Stimulated activated CD4-positive, alpha-beta T cell treated with anti-CD3 and anti-CD28 coated beads, Interleukin-2, amount 100 ng/mL, for 48 hours (primary cell): ENCODE data around the gene TSHZ2.

ENCODE experiments used
- DNase-seq, 2 donors: peaks; one replicate each; pipeline ENCODE4 v3.0.0-alpha.2; 2020

Gene TSHZ2

DNA sequence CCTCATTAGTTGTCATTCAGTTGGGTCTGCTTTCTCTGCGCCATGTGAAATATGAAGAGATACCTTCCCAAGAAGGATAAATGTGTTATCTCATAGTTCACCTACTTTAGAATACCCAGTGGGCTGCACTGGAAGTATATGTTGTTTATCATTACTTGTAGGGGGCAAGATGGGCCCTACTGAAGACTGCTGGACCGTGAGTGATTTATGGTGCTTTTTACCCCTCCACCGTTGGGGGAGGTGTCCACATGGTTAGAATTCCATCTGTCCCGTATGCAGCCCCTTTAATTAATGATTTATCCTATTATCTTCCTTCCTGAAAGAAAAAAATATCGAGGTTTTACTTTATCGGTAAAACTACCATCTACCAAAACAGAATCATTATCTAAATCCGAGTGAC, 97.0 kb downstream of the TSHZ2 start:
- DNase-seq = no peak

- DNase-seq = no peak
These were observed 98.1 kb downstream of the TSHZ2 start for GRCh38 chr20:53070224-53070623.

- peak in 1 of 2 donors; percentile 23 for DNase-seq
These were observed 98.7 kb downstream of the TSHZ2 start for GRCh38 chr20:53070706-53071392.

- DNase-seq = peak in 1 of 2 donors; percentile 19
These were observed 99.7 kb downstream of the TSHZ2 start for GRCh38 chr20:53071833-53072232.

DNA sequence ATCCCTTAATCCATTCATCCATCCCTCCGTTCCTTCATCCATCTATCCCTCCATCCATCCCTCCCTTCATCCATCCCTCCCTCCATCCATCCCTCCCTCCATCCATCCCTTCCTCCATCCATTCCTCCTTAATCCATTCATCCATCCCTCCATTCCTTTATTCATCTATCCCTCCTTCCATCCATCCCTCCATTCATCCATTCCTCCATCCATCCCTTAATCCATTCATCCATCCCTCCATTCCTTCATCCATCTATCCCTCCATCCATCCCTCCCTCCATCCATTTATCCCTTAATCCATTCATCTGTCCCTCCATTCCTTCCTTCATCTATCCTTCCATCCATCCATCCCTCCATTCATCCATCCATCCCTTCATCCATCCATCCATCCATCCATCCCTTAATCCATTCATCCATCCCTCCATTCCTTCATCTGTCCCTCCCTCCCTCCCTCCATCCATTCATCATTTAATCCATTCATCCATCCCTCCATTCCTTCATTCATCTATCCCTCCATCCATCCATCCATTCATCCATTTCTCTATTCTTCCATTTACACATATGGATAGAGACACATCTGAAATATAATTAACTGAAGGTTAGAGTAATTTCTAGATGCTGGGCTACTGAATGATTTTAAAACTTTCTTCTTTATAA, 100.9 kb downstream of the TSHZ2 start:
- no peak for DNase-seq

GRCh38 chr20:53073636-53074415, 101.7 kb downstream of the TSHZ2 start:
- no peak for DNase-seq

DNA sequence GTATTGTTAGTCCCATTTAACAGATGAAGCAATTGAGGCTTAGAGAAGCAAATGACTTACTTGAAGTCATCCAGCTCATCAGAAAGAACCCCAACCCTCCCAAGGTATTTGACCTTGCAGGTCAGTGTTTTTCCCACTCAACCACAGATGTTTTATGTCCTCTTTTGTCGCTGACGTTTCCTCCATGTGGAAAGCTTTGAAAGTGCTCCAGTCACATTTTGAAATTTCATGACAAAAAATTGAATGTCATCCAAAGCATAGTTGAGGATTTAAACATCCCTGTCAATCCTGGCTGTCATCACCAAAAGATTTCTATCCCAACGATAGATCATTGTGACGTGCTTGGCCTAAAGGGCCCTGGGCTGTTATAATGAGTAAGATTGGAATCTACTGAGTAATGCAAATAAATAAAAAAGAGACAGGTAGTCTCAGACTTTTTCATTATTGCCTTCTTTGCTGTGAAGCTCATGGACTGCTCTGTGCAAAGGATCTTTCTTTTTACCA, 102.7 kb downstream of the TSHZ2 start:
- no peak for DNase-seq

DNA sequence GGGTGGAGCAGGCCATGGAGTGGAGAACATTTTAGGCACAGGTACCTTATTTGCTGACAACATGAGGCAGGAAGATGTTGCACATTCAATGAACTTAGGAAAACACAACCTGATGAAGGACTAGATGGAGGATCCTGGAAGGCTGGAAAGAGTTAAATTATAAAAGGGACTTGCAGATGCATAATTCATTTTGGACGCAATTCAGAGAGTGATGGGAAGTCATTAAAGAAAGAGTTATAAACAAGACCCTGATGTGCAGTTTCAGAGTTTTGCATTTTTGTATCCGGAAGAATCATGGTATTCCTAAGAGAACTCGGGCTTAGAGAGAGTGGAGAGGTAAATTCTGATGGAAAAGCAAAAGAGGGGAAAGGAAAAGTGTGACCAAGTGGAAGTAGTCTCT, 104.5 kb downstream of the TSHZ2 start:
- DNase-seq = no peak

GRCh38 chr20:53077373-53078205, 105.4 kb downstream of the TSHZ2 start:
- peak; percentile 13 to 30 for DNase-seq

- DNase-seq = no peak
These were observed 106.6 kb downstream of the TSHZ2 start for GRCh38 chr20:53078761-53079160.

DNA sequence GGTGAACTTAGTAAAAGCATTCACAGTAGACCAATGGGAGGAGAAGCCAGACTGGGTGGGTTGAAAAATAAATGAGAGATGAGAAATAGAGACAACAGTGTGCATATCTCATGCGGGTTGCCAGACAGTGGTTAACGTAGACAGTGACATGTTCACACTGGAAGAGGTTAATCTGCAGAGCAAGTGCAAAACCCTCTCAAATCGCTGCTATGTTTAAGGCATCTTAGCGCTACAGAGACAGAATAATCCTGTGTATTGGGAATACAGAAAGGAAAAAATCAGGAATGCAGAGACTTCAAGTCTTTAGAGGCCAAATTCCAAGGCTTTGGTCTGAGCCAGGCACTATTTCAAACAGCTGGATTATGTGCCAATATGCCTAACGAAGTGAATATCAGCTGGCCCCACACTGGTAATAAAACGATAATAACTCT, 107.1 kb downstream of the TSHZ2 start:
- DNase-seq = no peak

DNA sequence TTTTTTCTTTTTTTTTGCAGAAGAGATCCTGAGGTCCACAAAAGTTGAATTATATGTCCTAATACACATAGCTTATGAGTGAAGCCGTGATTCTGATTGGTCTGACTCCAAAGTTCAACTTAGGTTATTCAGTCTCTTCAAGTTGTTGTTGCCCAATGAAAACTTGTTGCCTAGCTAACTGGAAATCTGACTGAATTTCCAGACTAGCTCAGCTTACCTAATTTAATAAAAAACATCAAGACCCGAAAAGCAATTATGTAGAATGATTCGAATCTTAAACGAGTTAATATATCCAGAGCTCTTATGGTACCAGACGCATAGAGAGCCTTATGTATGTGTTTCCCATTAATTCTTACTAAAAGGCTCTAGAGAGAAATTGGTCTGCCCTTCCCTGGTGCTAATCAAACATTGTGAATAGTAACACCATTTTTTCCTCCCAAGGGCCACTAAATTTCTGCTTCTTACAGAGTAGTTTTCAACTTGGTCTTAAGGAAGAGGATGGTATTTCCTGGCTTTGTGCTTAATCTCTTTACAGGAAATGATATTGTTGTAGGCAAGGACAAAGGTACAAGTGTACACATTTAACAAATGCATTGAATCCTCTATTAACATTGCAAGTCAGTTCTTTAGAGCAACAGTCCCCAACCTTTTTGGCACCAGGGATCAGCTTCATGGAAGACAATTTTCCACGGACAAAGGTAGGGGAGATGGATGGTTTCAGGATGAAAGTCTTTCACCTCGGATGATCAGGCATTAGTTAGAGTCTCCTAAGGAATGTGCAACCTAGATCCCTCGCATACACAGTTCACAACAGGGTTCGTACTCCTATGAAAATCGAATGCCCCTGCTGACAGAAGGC, 107.9 kb downstream of the TSHZ2 start:
- DNase-seq = no peak

DNA sequence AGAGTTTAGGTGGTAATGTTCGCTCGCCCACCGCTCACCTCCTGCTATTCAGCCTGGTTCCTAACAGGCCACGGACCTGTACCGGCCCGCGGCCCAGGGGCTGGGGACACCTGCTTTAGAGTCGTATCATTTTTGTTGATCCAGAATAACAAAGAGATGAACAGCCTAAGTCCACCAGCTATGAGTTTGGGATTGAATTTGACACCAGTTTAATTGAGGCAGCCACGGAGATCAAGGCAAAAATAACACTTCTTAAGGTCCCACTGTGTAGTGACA, 108.5 kb downstream of the TSHZ2 start:
- DNase-seq = no peak

GRCh38 chr20:53080969-53081871, 109.1 kb downstream of the TSHZ2 start:
- DNase-seq = peak; percentile 10 to 11

- no peak for DNase-seq
These were observed 110.0 kb downstream of the TSHZ2 start for GRCh38 chr20:53081916-53082863.

DNA sequence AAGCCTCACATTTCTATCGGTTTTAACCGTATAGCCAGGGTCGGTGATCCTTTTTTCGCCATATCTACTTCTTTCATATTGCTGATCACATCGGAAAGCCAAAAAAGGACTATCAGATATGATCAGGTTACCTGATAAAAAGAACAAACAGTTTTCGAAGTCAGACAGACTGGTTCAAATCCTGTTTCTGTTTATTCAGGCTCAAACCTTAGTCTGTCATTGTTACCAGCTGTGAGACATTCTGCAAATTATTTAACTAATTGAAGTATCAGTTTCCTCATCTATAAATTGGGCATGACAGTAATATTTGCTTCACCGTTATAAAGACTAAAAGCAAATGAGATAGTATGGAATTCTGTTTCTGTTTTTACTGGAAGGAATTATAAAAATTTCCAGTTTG, 111.3 kb downstream of the TSHZ2 start:
- DNase-seq = no peak

DNA sequence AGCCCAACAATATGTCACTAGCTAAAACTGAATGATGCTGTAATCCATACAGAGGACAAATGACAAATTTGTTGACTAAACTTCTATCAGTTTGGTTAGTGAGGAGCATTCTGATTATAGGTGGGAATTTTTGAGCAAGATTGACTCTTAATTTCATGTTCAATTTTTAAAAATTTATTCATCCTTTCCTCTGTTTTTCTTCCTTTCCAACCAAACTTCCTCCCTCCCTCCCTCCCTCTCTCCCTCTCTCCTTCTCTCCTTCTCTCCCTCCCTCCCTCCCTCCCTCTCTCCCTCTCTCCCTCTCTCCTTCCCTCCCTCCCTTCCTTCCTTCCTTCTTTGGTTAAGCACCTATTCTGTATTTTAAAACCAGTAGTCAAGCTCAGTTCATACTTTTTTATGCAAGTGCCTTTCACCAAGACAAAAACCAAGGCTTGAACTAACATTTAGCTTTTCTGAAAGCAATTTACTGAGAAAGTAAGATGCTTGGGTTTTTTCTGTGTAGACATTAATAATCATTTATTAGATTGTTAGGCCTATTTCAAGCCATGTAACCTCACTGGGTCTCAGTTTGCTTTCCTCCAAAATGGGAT, 112.3 kb downstream of the TSHZ2 start:
- DNase-seq = no peak

DNA sequence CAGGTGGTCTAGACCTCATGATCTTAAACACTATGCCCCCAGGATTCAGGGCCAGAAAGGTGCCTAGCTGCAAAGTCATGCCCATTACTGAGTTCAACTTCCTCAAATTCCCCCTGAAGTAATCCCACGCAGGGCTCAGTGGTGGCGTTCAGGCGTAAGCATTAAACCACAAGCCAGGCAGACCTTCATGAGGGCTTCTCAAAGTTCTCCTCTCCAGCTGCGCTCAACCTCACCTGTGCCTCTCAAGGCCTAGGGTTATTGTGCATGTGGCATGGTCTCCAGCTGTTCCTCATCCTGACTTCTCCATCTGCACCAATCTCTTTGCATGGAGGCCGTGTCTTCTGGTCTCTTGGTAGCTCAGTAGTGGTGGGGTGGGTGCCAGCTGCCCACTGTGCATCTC, 113.6 kb downstream of the TSHZ2 start:
- DNase-seq = no peak

DNA sequence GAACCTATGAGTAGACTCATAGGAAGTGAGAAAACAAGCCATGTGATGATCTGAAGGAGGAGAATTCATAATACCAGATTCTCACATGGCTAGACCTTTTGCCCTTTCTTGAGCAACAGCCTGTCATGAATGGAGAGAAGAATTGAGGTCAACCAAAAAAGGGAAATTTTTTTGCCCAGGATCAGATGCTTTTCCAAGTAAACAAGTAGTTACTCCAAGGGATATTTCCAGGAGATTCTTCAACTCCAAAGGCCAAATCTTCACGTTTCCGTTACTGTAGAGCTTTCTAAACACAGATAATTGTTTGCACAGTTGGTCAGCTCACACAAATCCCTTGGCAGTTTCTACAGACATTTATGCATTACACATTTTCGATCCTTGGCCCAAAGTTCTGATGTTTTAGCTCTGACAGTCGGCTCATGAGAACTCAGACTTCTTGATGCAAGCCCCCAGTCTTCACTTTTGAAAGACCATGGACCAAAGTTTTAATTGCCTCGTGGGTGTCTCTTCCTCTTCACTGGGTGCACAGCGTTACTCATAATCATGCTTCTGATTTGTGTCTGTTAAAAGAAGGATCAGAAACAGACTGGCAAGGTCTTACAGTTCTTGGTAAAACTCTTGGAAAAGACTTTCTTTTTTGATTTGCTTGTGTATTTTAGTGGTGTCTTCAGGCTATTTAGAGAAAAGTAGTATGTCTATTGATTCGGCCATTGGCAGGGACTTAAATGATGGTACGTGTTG, 115.0 kb downstream of the TSHZ2 start:
- DNase-seq = no peak
